SH-SY5Y (cell line): Measurements from ENCODE around the gene CCER1.

ENCODE experiments used
- GATA2 ChIP-seq: IDR thresholded peaks from 2 replicates; pipeline ENCODE4 v1.6.1; 2011; ENCODE audit warnings: mild to moderate bottlenecking, low read depth, low read length
- GATA3 ChIP-seq: IDR thresholded peaks from 2 replicates; pipeline ENCODE4 v1.6.1; 2011; ENCODE audit warnings: low read depth, mild to moderate bottlenecking, low read length, moderate library complexity

DNA sequence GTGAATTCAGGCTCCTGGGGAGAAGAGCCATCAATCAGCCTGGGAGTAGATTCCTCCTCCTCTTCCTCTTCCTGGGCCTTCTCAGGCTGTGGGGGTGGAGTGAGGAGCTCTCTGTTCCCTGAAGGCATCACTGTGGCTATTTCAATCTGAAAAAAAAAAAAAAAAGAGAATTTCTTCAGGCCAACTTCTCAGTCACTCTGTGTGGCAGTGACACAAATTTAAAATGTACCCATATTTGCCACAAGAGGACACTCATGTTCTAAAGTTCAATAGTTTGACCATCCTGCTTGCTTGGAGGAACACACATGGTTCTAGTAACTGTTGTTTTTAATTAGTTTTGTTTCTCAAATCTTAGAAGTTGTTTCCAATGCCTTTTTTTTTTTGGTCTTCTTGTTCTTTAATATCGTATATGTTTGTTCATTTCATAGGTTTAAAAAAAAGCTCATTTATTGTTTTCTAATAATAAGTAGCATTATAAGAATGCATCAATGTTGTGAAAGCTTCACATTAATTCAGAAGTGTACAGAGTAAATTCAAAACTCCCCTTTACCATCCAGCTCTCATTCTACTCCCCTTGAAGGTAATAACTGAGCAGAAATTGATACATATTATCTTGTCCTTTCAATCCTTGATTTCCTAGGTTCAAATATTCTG, 23.3 kb upstream of the CCER1 start:
- TF ChIP-seq GATA2, result no peak
- TF ChIP-seq GATA3, result no peak
